Measurements from ENCODE around the gene HS2ST1. TPM values are rescaled to one million over a fixed set of nuclear protein-coding genes. Genes with fewer than 3 reads are reported as not detected.
A peak's percentile ranks its signal among the peaks of the same experiment; 100 is the strongest.

HS2ST1 gene
- total RNA-seq, 1 donor from 2014 or later, result 12.6 TPM

DNA sequence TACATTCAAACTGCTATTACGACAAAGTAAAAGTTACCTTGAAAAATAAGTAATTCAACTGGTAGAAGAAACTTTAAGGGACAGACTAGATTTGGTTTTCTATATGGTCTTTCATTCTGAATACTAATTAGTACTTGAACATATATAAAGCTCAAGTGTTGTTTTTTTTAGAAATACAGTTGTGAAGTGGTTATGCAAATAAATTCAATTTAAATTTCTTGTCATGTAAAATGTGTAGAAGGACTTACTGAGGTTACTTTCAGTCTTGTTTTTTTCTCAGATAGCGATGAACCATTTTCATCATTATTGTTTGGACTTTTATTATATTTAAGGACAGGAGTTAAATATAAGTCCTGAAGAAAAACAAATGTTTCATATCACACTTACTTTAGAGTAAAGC, 24.4 kb downstream of the HS2ST1 start:
- H3K9me3 ChIP-seq (replicated peaks), result no peaks in the 10 kb centered on the region
- TF ChIP-seq, protein P1, sequence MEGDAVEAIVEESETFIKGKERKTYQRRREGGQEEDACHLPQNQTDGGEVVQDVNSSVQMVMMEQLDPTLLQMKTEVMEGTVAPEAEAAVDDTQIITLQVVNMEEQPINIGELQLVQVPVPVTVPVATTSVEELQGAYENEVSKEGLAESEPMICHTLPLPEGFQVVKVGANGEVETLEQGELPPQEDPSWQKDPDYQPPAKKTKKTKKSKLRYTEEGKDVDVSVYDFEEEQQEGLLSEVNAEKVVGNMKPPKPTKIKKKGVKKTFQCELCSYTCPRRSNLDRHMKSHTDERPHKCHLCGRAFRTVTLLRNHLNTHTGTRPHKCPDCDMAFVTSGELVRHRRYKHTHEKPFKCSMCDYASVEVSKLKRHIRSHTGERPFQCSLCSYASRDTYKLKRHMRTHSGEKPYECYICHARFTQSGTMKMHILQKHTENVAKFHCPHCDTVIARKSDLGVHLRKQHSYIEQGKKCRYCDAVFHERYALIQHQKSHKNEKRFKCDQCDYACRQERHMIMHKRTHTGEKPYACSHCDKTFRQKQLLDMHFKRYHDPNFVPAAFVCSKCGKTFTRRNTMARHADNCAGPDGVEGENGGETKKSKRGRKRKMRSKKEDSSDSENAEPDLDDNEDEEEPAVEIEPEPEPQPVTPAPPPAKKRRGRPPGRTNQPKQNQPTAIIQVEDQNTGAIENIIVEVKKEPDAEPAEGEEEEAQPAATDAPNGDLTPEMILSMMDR (IDR thresholded peaks at IDR 0.05; ENCODE audit: borderline replicate concordance), result no peak
- no peak overlapping the region for H3K27ac ChIP-seq (replicated peaks)
- no peaks in the 10 kb centered on the region for H3K4me1 ChIP-seq
- no peaks in the 10 kb centered on the region for H3K27me3 ChIP-seq (ENCODE audit: low read depth)
- no peak overlapping the region for H3K4me3 ChIP-seq
- no peaks in the 10 kb centered on the region for H3K36me3 ChIP-seq
- intact Hi-C loops (cut with micrococcal nuclease), result no loop called here
- DNase-seq, result no peak

DNA sequence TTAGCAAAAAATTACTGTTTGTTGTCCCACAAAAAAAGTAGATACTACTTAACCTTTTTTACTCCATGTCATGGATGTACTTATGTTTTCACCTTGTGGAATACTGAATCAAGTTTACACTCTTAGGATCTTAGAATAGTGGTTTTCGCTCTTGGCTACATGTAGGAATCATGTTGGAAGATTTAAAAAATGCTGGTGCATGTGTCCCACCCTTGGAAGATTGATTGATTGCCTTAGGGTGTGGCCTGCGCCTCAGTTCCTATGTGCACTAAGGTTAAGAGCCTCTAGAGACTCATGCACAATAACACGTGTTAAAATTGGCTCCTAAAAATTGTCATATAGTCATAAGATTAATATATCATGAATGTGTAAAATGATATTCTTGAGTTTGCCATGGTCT, 25.0 kb downstream of the HS2ST1 start:
- H3K4me1 ChIP-seq, result no peaks in the 10 kb centered on the region
- TF ChIP-seq, protein P1 (IDR thresholded peaks at IDR 0.05; ENCODE audit: borderline replicate concordance), result no peak
- intact Hi-C loops (cut with micrococcal nuclease), result no loop called here
- no peak for DNase-seq
- no peaks in the 10 kb centered on the region for H3K9me3 ChIP-seq (replicated peaks)
- no peak overlapping the region for H3K27ac ChIP-seq (replicated peaks)
- no peaks in the 10 kb centered on the region for H3K36me3 ChIP-seq
- H3K4me3 ChIP-seq, result no peak overlapping the region
- H3K27me3 ChIP-seq (ENCODE audit: low read depth), result no peaks in the 10 kb centered on the region

DNA sequence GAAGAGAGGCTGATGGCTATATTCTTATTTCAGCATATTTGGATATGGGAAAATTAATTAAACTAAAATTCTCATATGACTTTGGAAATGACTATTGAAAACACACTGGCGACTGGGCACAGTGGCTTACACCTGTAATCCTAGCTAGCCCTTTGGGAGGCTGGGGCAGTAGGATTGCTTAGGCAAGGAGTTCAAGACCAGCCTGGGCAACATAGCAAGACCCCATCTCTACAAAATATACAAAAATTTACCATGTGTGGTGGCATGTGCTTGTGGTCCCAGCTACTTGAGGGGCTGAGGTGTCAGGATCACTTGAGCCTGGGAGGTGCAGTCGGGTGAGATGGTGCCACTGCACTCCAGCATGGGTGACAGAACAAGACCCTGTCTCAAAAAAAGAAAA, 26.2 kb downstream of the HS2ST1 start:
- DNase-seq, result no peak
- no peaks in the 10 kb centered on the region for H3K9me3 ChIP-seq (replicated peaks)
- intact Hi-C loops (cut with micrococcal nuclease), result no loop called here
- no peaks in the 10 kb centered on the region for H3K4me1 ChIP-seq
- no peak overlapping the region for H3K4me3 ChIP-seq
- H3K36me3 ChIP-seq, result no peaks in the 10 kb centered on the region
- TF ChIP-seq, protein P1 (IDR thresholded peaks at IDR 0.05; ENCODE audit: borderline replicate concordance), result no peak
- H3K27me3 ChIP-seq (ENCODE audit: low read depth), result no peaks in the 10 kb centered on the region
- H3K27ac ChIP-seq (replicated peaks), result no peak overlapping the region

DNA sequence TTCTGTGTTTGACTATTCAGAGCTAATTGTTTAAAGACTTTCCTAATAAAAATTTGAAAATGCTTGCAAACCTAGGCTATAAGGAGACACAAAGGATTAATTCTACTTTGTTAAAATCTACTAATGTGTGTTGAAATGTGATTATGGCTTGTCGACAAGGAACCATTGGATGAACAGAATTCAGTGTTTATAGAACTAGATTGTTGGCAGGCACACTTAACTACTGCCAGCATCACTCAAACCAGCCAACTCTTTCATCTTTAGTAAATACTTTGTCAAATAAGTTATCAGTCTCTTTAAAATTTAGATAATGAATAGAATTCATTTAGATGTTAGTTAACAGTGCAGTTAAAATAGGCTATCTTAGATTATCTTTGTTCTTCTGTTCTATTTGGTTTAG, 27.6 kb downstream of the HS2ST1 start:
- Histone ChIP-seq H3K36me3 (no peaks in the 10 kb centered on the region), H3K4me1 (peaks cover under 1% of the 10 kb centered on the region), H3K4me3 (no peak overlapping the region), H3K9me3 (replicated peaks) (no peaks in the 10 kb centered on the region), H3K27ac (replicated peaks) (no peak overlapping the region), H3K27me3 (ENCODE audit: low read depth) (no peaks in the 10 kb centered on the region)
- DNase-seq, result no peak
- TF ChIP-seq, protein P1 (IDR thresholded peaks at IDR 0.05; ENCODE audit: borderline replicate concordance), result no peak
- intact Hi-C loops (cut with micrococcal nuclease), result no loop called here

DNA sequence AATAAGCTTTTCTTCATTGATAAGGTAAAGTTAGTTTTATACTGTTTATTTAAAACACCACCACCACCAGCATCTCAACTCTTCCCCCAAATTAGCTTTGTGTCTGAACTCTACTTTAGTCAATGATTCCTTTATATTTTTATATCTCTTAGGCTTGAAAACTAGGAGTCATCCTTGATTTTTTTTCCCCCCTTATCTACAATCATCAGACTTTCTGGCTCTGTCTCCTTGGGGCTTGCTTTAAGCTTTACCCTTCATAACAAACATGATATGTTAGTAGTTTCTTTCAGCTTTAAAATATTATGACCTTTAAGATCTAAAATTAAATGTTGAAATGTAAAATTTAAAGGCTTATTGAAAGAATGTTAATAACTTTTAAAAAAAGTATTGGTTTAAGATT, 28.3 kb downstream of the HS2ST1 start:
- intact Hi-C loops (cut with micrococcal nuclease), result no loop called here
- Histone ChIP-seq H3K4me1 (peaks cover 8% of the 10 kb centered on the region), H3K27ac (replicated peaks) (no peak overlapping the region), H3K4me3 (no peak overlapping the region), H3K9me3 (replicated peaks) (no peaks in the 10 kb centered on the region), H3K27me3 (ENCODE audit: low read depth) (no peaks in the 10 kb centered on the region), H3K36me3 (no peaks in the 10 kb centered on the region)
- no peak for DNase-seq
- TF ChIP-seq, protein P1 (IDR thresholded peaks at IDR 0.05; ENCODE audit: borderline replicate concordance), result no peak

DNA sequence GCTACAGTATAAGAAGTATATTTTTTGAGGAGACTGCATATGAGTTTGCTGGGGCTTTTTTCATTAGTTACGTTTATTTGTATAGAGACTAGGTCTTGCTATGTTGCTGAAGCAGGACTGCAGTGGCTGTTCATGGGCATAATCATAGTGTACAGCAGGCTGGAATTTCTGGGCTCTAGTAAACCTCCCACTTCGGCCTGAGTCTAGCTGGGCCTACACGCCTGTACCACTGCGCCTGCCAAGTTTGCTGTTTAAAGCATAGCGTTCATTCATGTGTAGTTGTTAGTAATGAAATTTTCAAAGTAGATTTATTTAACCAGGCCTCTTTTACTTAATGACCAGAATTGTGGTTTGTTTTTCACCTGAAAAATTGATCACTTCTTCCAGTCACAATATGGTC, 33.8 kb downstream of the HS2ST1 start:
- peak overlapping the region; percentile 48 for H3K27ac ChIP-seq (replicated peaks)
- intact Hi-C loops (cut with micrococcal nuclease), result no loop called here
- no peak overlapping the region for H3K4me3 ChIP-seq
- TF ChIP-seq, protein P1 (IDR thresholded peaks at IDR 0.05; ENCODE audit: borderline replicate concordance), result no peak
- no peaks in the 10 kb centered on the region for H3K36me3 ChIP-seq
- H3K9me3 ChIP-seq (replicated peaks), result no peaks in the 10 kb centered on the region
- peaks cover 15% of the 10 kb centered on the region for H3K4me1 ChIP-seq
- no peak for DNase-seq
- no peaks in the 10 kb centered on the region for H3K27me3 ChIP-seq (ENCODE audit: low read depth)
